ENCODE measurements around the gene AGAP1.

DNA sequence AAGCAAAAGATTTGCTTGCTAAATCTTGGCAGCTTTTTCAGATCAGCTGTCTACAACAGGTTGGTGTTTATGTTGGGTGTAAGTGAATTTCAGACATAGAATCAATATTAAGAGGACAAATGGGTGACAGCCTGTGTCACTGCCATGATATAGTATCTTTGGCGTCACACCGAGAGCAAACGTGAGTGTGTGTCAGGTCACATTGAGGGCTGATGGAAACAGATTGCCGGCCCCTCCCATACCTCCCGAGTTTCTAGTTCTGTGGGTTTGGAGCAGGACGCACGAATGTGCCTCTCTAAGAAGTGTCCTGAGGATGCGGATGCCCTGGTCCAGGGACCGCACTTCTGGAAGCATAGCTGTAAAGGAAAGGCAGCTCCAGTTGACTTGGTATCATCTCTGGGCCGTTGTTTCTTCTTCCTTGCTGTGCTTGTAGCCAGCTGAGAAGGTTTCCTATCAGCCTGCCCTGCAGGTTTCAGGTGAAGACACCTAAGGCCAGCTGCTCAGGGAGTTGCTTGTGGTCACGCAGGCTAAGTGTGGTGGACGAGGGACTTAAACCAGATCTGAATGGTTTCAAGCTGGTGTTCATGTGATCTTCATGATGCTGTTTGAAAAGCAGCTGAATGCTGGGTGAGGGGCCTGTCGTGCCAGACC, 6.4 kb downstream of the AGAP1 start:
- TF ChIP-seq, protein P1, sequence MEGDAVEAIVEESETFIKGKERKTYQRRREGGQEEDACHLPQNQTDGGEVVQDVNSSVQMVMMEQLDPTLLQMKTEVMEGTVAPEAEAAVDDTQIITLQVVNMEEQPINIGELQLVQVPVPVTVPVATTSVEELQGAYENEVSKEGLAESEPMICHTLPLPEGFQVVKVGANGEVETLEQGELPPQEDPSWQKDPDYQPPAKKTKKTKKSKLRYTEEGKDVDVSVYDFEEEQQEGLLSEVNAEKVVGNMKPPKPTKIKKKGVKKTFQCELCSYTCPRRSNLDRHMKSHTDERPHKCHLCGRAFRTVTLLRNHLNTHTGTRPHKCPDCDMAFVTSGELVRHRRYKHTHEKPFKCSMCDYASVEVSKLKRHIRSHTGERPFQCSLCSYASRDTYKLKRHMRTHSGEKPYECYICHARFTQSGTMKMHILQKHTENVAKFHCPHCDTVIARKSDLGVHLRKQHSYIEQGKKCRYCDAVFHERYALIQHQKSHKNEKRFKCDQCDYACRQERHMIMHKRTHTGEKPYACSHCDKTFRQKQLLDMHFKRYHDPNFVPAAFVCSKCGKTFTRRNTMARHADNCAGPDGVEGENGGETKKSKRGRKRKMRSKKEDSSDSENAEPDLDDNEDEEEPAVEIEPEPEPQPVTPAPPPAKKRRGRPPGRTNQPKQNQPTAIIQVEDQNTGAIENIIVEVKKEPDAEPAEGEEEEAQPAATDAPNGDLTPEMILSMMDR (IDR thresholded peaks at IDR 0.05 in 8 of 11, conservative IDR thresholded peaks at IDR 0.05 in 3 of 11): no peak
- no peak for TF ChIP-seq POLR2A (IDR thresholded peaks at IDR 0.05)
- TF ChIP-seq POLR2AphosphoS5 (IDR thresholded peaks at IDR 0.05): no peak

Data from spleen (tissue), 7 donors.